Coronary artery (tissue), 2 donors: ENCODE measurements around the gene IRF9.

Experiments
- DNase-seq: peaks from one replicate; pipeline ENCODE4 v3.0.0-alpha.2; 2017; ENCODE audit warnings: low spot score
- H3K27ac ChIP-seq, 2 donors: fragments of 200-600 bp; sonication (generic); one replicate each; pipeline ENCODE4 v1.5.1; 2016 to 2019
- H3K4me3 ChIP-seq: fragments of 200-600 bp; sonication (generic); 2 replicates; pipeline ENCODE4 v1.5.1; 2016; ENCODE audit warnings: mild to moderate bottlenecking, moderate library complexity
- CTCF ChIP-seq: fragments of 200-600 bp; sonication (generic); IDR thresholded peaks from one replicate; pipeline ENCODE4 v1.5.1; 2019; ENCODE audit warnings: antibody characterized with exemption

The IRF9 gene

DNA sequence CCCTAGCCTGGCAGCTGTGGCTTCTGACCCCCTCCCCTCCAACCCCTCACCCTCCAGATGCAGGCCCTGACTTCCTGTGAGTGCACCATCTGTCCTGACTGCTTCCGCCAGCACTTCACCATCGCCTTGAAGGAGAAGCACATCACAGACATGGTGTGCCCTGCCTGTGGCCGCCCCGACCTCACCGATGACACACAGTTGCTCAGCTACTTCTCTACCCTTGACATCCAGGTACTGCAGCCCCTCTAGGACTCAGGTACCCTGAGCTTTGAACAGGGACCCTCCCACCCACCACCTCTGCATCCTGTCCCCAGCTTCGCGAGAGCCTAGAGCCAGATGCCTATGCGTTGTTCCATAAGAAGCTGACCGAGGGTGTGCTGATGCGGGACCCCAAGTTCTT, 6.0 kb upstream of the IRF9 start:
- H3K27ac ChIP-seq, result no peak overlapping the region
- no peak for TF ChIP-seq CTCF
- no peak overlapping the region for H3K4me3 ChIP-seq
- DNase-seq, result no peak

- H3K4me3 ChIP-seq, result no peak overlapping the region
- no peak for TF ChIP-seq CTCF
- H3K27ac ChIP-seq, result no peak overlapping the region
- no peak for DNase-seq
These were observed 4.2 kb upstream of the IRF9 start for GRCh38 chr14:24156840-24157239.

GRCh38 chr14:24157331-24157730, 3.7 kb upstream of the IRF9 start:
- Histone ChIP-seq H3K4me3 (no peak overlapping the region), H3K27ac (no peak overlapping the region)
- DNase-seq, result no peak
- no peak for TF ChIP-seq CTCF

DNA sequence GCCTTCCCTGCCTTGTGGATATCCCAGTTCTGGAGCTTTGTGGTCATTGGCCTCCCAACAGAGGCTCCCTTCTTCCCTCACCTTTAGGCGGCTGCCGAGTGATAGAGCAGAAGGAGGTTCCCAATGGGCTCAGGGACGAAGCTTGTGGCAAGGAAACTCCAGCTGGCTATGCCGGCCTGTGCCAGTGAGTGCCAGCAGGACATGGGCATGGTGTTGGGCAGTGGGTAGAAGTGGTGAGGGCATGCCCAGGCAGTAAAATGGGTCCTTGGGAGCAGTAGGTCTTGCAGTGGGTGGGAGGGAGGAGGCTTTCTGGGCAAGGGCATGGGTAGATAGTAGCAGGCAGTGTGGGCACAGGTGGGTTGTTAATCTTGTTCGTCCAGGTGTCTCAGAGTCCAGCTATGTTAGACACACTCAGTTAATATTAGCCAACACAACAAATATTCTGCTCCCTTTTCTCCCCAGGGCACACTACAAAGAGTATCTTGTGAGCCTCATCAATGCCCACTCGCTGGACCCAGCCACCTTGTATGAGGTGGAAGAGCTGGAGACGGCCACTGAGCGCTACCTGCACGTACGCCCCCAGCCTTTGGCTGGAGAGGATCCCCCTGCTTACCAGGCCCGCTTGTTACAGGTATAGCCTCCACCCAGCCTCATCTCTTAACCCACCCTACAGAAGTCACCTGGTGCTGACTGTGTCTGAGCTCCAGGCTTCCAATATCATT, 1.1 kb upstream of the IRF9 start:
- peak overlapping the region in 1 of 2 donors; percentile 97 for H3K27ac ChIP-seq
- DNase-seq, result peak; percentile 68
- H3K4me3 ChIP-seq, result no peak overlapping the region
- no peak for TF ChIP-seq CTCF

GRCh38 chr14:24160499-24160849, 591 bp upstream of the IRF9 start:
- TF ChIP-seq CTCF, result no peak
- peak overlapping the region; percentile 88 to 97 for H3K27ac ChIP-seq
- H3K4me3 ChIP-seq, result peak overlapping the region; percentile 80
- no peak for DNase-seq

- no peak for TF ChIP-seq CTCF
- DNase-seq, result peak; percentile 65
- Histone ChIP-seq H3K27ac (peak overlapping the region; percentile 88 to 97), H3K4me3 (peak overlapping the region; percentile 80)
These were observed 1.0 kb downstream of the IRF9 start for GRCh38 chr14:24162093-24162492.

GRCh38 chr14:24164518-24164991, 3.5 kb downstream of the IRF9 start:
- DNase-seq, result peak; percentile 66

More at GRCh38 chr14:24164518-24164991, 3.5 kb downstream of the IRF9 start:
- no peak overlapping the region for H3K4me3 ChIP-seq
- no peak overlapping the region for H3K27ac ChIP-seq
- no peak for TF ChIP-seq CTCF
